ENCODE measurements around the gene BLOC1S4. TPM values are rescaled to one million over a fixed set of nuclear protein-coding genes. Genes with fewer than 3 reads are reported as not detected.

BLOC1S4 gene
- total RNA-seq, 2 experiments from 2014 or later = 17.0 to 19.7 TPM

DNA sequence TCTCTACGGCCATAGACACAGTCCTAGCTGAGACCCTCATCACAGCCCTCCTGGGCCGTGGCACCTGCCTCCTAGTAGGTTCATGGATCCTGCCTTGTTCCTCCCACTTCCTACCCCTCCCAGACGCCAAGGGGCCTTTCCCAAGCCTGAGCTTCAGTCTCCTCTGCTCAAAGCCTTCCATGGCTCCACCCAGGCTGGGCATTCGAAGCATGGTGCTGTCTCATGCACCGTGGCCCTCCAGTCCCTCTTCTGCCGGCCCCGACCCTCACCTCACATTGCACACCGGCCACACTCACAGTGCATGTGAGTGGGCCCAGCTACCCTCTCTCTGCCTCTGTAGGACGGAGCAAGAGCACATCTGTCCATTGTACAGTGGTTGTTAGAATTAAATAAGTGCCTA lies 44.9 kb downstream of the BLOC1S4 start:
- ChIA-PET CTCF (interaction anchor here (0.9 to 1.3 kb wide), 2 partner anchors 40 to 112 kb away, joined by 3 to 4 read pairs; no protein-coding TSS in a partner anchor), POLR2A (no interaction called here)
- DNase-seq = no peak
- intact Hi-C loops (cut with micrococcal nuclease) = no loop called here
- H3K27me3 Mint-ChIP-seq = peaks cover 1% of the 10 kb centered on the region
- no peaks in the 10 kb centered on the region for H3K9me3 Mint-ChIP-seq
- no peaks in the 10 kb centered on the region for H3K4me1 Mint-ChIP-seq (ENCODE audit: low read depth)
- H3K27ac Mint-ChIP-seq = no peak overlapping the region
- no peaks in the 10 kb centered on the region for H3K36me3 Mint-ChIP-seq
- H3K4me3 Mint-ChIP-seq = no peak overlapping the region

- Mint-ChIP-seq H3K4me1 (ENCODE audit: low read depth) (no peaks in the 10 kb centered on the region), H3K4me3 (no peak overlapping the region), H3K36me3 (no peaks in the 10 kb centered on the region), H3K27ac (no peak overlapping the region), H3K27me3 (peaks cover 1% of the 10 kb centered on the region), H3K9me3 (no peaks in the 10 kb centered on the region)
- CTCF ChIA-PET = interaction anchor here (1.3 kb wide), 1 partner anchor 111 kb away, joined by 3 read pairs; no protein-coding TSS in a partner anchor
- intact Hi-C loops (cut with micrococcal nuclease) = no loop called here
- POLR2A ChIA-PET = no interaction called here
- no peak for DNase-seq
These were observed 46.0 kb downstream of the BLOC1S4 start for GRCh38 chr4:6761649-6762615.

DNA sequence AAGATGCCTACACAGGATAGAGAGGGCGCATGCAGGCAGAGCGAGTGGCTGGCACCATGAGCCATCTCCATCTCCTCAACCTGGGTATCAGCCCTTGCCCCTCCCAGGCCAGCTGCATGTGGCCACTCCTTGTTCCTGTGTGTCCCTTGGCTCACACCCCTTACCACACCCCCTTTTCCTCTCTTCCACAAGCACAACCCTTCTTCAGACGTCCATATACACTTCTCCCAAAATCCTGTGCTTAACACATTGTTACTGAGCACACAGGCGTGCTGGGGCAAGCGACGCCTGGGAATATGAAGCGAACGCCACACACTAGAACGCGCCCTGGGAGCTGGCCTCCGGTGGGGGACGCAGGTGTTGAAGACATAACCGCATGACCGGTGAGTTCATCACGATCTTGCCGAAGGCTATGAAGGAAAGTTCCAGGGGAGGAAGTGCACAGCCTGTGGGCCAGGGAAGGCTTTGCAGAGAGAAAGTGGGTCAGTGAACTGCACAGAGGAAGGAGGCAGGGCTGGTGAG lies 47.4 kb downstream of the BLOC1S4 start:
- ChIA-PET CTCF (no interaction called here), POLR2A (no interaction called here)
- intact Hi-C loops (cut with micrococcal nuclease) = no loop called here
- no peaks in the 10 kb centered on the region for H3K9me3 Mint-ChIP-seq
- peaks cover 1% of the 10 kb centered on the region for H3K27me3 Mint-ChIP-seq
- no peaks in the 10 kb centered on the region for H3K36me3 Mint-ChIP-seq
- H3K27ac Mint-ChIP-seq = no peak overlapping the region
- no peak overlapping the region for H3K4me3 Mint-ChIP-seq
- no peaks in the 10 kb centered on the region for H3K4me1 Mint-ChIP-seq (ENCODE audit: low read depth)
- no peak for DNase-seq

- Mint-ChIP-seq H3K36me3 (no peaks in the 10 kb centered on the region), H3K4me3 (no peak overlapping the region), H3K4me1 (ENCODE audit: low read depth) (peaks cover 12% of the 10 kb centered on the region), H3K9me3 (no peaks in the 10 kb centered on the region), H3K27me3 (no peaks in the 10 kb centered on the region), H3K27ac (no peak overlapping the region)
- CTCF ChIA-PET = interaction anchor here (0.7 kb wide), 1 partner anchor 104 kb away, joined by 3 read pairs; no protein-coding TSS in a partner anchor
- intact Hi-C loops (cut with micrococcal nuclease) = no loop called here
- DNase-seq = no peak
- POLR2A ChIA-PET = no interaction called here
These were observed 49.1 kb downstream of the BLOC1S4 start for GRCh38 chr4:6764976-6765620.

GRCh38 chr4:6765703-6766102 lies 49.7 kb downstream of the BLOC1S4 start:
- POLR2A ChIA-PET = no interaction called here
- intact Hi-C loops (cut with micrococcal nuclease) = no loop called here
- no peak for DNase-seq
- CTCF ChIA-PET = no interaction called here
- Mint-ChIP-seq H3K4me1 (ENCODE audit: low read depth) (peaks cover 12% of the 10 kb centered on the region), H3K4me3 (no peak overlapping the region), H3K9me3 (no peaks in the 10 kb centered on the region), H3K27ac (no peak overlapping the region), H3K36me3 (no peaks in the 10 kb centered on the region), H3K27me3 (no peaks in the 10 kb centered on the region)

Other genes with a start within 250 kb of the BLOC1S4 start
- gene PPP2R2C, start 243.6 kb upstream of the BLOC1S4 start, total RNA-seq = not detected
- 10 to 100 TPM; 16.5 to 18.0 TPM for gene MAN2B2, start 141.0 kb upstream of the BLOC1S4 start, total RNA-seq
- 100 to 1,000 TPM; 122 to 130 TPM for gene MRFAP1, start 75.5 kb upstream of the BLOC1S4 start, total RNA-seq
- 10 to 100 TPM; 19.3 to 20.3 TPM for gene S100P, start 22.3 kb upstream of the BLOC1S4 start, total RNA-seq
- gene MRFAP1L1, start 6.3 kb upstream of the BLOC1S4 start, total RNA-seq = 10 to 100 TPM; 50.7 to 52.0 TPM
- gene KIAA0232, start 66.6 kb downstream of the BLOC1S4 start, total RNA-seq = 10 to 100 TPM; 16.1 to 16.5 TPM
- 10 to 100 TPM; 37.1 to 37.3 TPM for gene TBC1D14, start 193.7 kb downstream of the BLOC1S4 start, total RNA-seq

Measured in activated CD4-positive, alpha-beta memory T cell treated with anti-CD3 and anti-CD28 coated beads for 36 hours (primary cell).